HG03159 (cell line): ENCODE measurements around the gene CLIC3.

Source experiments
- ATAC-seq: cut with Tn5 transposase; IDR thresholded peaks from one replicate; pipeline ENCODE4 v1.9.1; 2021; ENCODE audit warnings: mild to moderate bottlenecking, moderate library complexity; ENCODE audit not compliant: unreplicated experiment

CLIC3 gene

GRCh38 chr9:137031904-137032640, 35.7 kb upstream of the CLIC3 start, which contains the start of gene FUT7:
Gene FUT7, minus strand, starts transcription at chr9:137032088. Its CDS starts 97 bp downstream, at chr9:137031991.
- no peak for ATAC-seq

GRCh38 chr9:137030538-137031527, 34.5 kb upstream of the CLIC3 start:
- no peak for ATAC-seq

GRCh38 chr9:137030006-137030405, 33.6 kb upstream of the CLIC3 start:
- no peak for ATAC-seq

- ATAC-seq, result peak; percentile 44
Measured at GRCh38 chr9:137029058-137029936, 32.9 kb upstream of the CLIC3 start.

GRCh38 chr9:137028263-137029057, 32.1 kb upstream of the CLIC3 start:
- ATAC-seq, result peak; percentile 53

GRCh38 chr9:137027369-137028262, 31.2 kb upstream of the CLIC3 start, which contains the start of gene ABCA2:
Gene ABCA2, minus strand, starts transcription at chr9:137028237. Its CDS starts 97 bp downstream, at chr9:137028140.
- no peak for ATAC-seq

- ATAC-seq, result no peak
Measured at GRCh38 chr9:137026828-137027227, 30.5 kb upstream of the CLIC3 start.

- ATAC-seq, result no peak
Measured at GRCh38 chr9:137026384-137026783, 30.0 kb upstream of the CLIC3 start.

- no peak for ATAC-seq
Measured at GRCh38 chr9:137025517-137025966, 29.2 kb upstream of the CLIC3 start.

GRCh38 chr9:137023583-137023991, 27.2 kb upstream of the CLIC3 start:
- no peak for ATAC-seq

GRCh38 chr9:137023157-137023556, 26.8 kb upstream of the CLIC3 start:
- ATAC-seq, result no peak

- no peak for ATAC-seq
Measured at GRCh38 chr9:137022662-137023008, 26.3 kb upstream of the CLIC3 start.

GRCh38 chr9:137021979-137022661, 25.8 kb upstream of the CLIC3 start:
- no peak for ATAC-seq

- ATAC-seq, result no peak
Measured at GRCh38 chr9:137021568-137021978, 25.2 kb upstream of the CLIC3 start.

- ATAC-seq, result no peak
Measured at GRCh38 chr9:137020771-137021567, 24.6 kb upstream of the CLIC3 start.

GRCh38 chr9:137019891-137020683, 23.7 kb upstream of the CLIC3 start:
- no peak for ATAC-seq
